Measurements from ENCODE around the gene NEMP1. TPM values are rescaled to one million over a fixed set of nuclear protein-coding genes. Genes with fewer than 3 reads are reported as not detected.

NEMP1 gene
- total and polyA plus RNA-seq, 2 of the 8 experiments (the other 6 are each of a cell fraction or from before 2014, with no cell fraction given) = 30.1 to 43.2 TPM

- TF ChIP-seq CHD7 (IDR thresholded peaks at IDR 0.05; ENCODE audit: insufficient replicate concordance, low read length) (no peak), TAF7 (optimal IDR thresholded peaks at IDR 0.05; ENCODE audit: borderline replicate concordance, low read depth, low read length) (no peak), CEBPB (IDR thresholded peaks at IDR 0.05; ENCODE audit: low read depth, low read length) (no peak)
Measured at GRCh38 chr12:57031789-57032188, 46.8 kb downstream of the NEMP1 start (continued).
